Measurements from ENCODE around the gene CLECL1.
"Not testable (repeated sequence)": the region's sequence is repeated elsewhere in the genome, so short reads cannot be mapped to it uniquely, and the experiment has no call there.

CLECL1 gene

GRCh38 chr12:9694241-9694640 is 38.7 kb downstream of the CLECL1 start:
- TF ChIP-seq, protein P1, sequence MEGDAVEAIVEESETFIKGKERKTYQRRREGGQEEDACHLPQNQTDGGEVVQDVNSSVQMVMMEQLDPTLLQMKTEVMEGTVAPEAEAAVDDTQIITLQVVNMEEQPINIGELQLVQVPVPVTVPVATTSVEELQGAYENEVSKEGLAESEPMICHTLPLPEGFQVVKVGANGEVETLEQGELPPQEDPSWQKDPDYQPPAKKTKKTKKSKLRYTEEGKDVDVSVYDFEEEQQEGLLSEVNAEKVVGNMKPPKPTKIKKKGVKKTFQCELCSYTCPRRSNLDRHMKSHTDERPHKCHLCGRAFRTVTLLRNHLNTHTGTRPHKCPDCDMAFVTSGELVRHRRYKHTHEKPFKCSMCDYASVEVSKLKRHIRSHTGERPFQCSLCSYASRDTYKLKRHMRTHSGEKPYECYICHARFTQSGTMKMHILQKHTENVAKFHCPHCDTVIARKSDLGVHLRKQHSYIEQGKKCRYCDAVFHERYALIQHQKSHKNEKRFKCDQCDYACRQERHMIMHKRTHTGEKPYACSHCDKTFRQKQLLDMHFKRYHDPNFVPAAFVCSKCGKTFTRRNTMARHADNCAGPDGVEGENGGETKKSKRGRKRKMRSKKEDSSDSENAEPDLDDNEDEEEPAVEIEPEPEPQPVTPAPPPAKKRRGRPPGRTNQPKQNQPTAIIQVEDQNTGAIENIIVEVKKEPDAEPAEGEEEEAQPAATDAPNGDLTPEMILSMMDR (IDR thresholded peaks at IDR 0.05; ENCODE audit: poor library complexity, severe bottlenecking) = no peak
- H3K4me3 ChIP-seq (ENCODE audit: severe bottlenecking) = no peak overlapping the region
- H3K27ac ChIP-seq (ENCODE audit: poor library complexity, severe bottlenecking) = no peak overlapping the region
- H3K27me3 ChIP-seq (ENCODE audit: insufficient read depth, poor library complexity, severe bottlenecking) = no peaks in the 10 kb centered on the region
- H3K36me3 ChIP-seq (ENCODE audit: low read depth) = no peaks in the 10 kb centered on the region; the same call in 1 of the 2 replicates
- H3K4me1 ChIP-seq (ENCODE audit: insufficient read depth, poor library complexity, severe bottlenecking) = no peaks in the 10 kb centered on the region
- H3K9me3 ChIP-seq (ENCODE audit: severe bottlenecking) = no peaks in the 10 kb centered on the region
- DNase-seq (ENCODE audit: low spot score) = no peak
- ATAC-seq (ENCODE audit: low read depth) = no peak

GRCh38 chr12:9692909-9693308 is 40.0 kb downstream of the CLECL1 start:
- Histone ChIP-seq H3K36me3 (ENCODE audit: low read depth) (no peaks in the 10 kb centered on the region; the same call in 1 of the 2 replicates), H3K4me3 (ENCODE audit: severe bottlenecking) (no peak overlapping the region), H3K27me3 (ENCODE audit: insufficient read depth, poor library complexity, severe bottlenecking) (no peaks in the 10 kb centered on the region), H3K9me3 (ENCODE audit: severe bottlenecking) (no peaks in the 10 kb centered on the region), H3K27ac (ENCODE audit: poor library complexity, severe bottlenecking) (no peak overlapping the region), H3K4me1 (ENCODE audit: insufficient read depth, poor library complexity, severe bottlenecking) (no peaks in the 10 kb centered on the region)
- TF ChIP-seq, protein P1 (IDR thresholded peaks at IDR 0.05; ENCODE audit: poor library complexity, severe bottlenecking) = no peak
- no peak for ATAC-seq (ENCODE audit: low read depth)
- DNase-seq (ENCODE audit: low spot score) = no peak

GRCh38 chr12:9687228-9687627 is 45.7 kb downstream of the CLECL1 start:
- Histone ChIP-seq H3K36me3 (ENCODE audit: low read depth) (no peaks in the 10 kb centered on the region; the same call in 1 of the 2 replicates), H3K9me3 (ENCODE audit: severe bottlenecking) (no peaks in the 10 kb centered on the region), H3K4me1 (ENCODE audit: insufficient read depth, poor library complexity, severe bottlenecking) (no peaks in the 10 kb centered on the region), H3K27ac (ENCODE audit: poor library complexity, severe bottlenecking) (no peak overlapping the region), H3K27me3 (ENCODE audit: insufficient read depth, poor library complexity, severe bottlenecking) (no peaks in the 10 kb centered on the region), H3K4me3 (ENCODE audit: severe bottlenecking) (no peak overlapping the region)
- TF ChIP-seq, protein P1 (IDR thresholded peaks at IDR 0.05; ENCODE audit: poor library complexity, severe bottlenecking) = no peak
- ATAC-seq (ENCODE audit: low read depth) = peak; percentile 55; the same call in 1 of the 3 replicates
- DNase-seq (ENCODE audit: low spot score) = no peak

- Histone ChIP-seq H3K4me1 (ENCODE audit: insufficient read depth, poor library complexity, severe bottlenecking) (no peaks in the 10 kb centered on the region), H3K9me3 (ENCODE audit: severe bottlenecking) (no peaks in the 10 kb centered on the region), H3K27me3 (ENCODE audit: insufficient read depth, poor library complexity, severe bottlenecking) (no peaks in the 10 kb centered on the region), H3K36me3 (ENCODE audit: low read depth) (no peaks in the 10 kb centered on the region; the same call in 1 of the 2 replicates), H3K27ac (ENCODE audit: poor library complexity, severe bottlenecking) (no peak overlapping the region), H3K4me3 (ENCODE audit: severe bottlenecking) (no peak overlapping the region)
- DNase-seq (ENCODE audit: low spot score) (no peak), ATAC-seq (ENCODE audit: low read depth) (no peak)
- TF ChIP-seq, protein P1 (IDR thresholded peaks at IDR 0.05; ENCODE audit: poor library complexity, severe bottlenecking) = no peak
Measured at GRCh38 chr12:9685915-9686314, 47.0 kb downstream of the CLECL1 start.

GRCh38 chr12:9685366-9685765 is 47.5 kb downstream of the CLECL1 start:
- not testable (repeated sequence) for H3K27me3 ChIP-seq (ENCODE audit: insufficient read depth, poor library complexity, severe bottlenecking); H3K36me3 ChIP-seq (ENCODE audit: low read depth)

GRCh38 chr12:9682949-9683348 is 49.9 kb downstream of the CLECL1 start:
- not testable (repeated sequence) for ATAC-seq (ENCODE audit: low read depth); H3K36me3 ChIP-seq (ENCODE audit: low read depth); H3K9me3 ChIP-seq (ENCODE audit: severe bottlenecking)

More at GRCh38 chr12:9685366-9685765, 47.5 kb downstream of the CLECL1 start:
- not testable (repeated sequence) for H3K9me3 ChIP-seq (ENCODE audit: severe bottlenecking); H3K4me3 ChIP-seq (ENCODE audit: severe bottlenecking); H3K27ac ChIP-seq (ENCODE audit: poor library complexity, severe bottlenecking); DNase-seq (ENCODE audit: low spot score); H3K4me1 ChIP-seq (ENCODE audit: insufficient read depth, poor library complexity, severe bottlenecking); ATAC-seq (ENCODE audit: low read depth)

GRCh38 chr12:9682508-9682907 is 50.4 kb downstream of the CLECL1 start:
- not testable (repeated sequence) for H3K4me3 ChIP-seq (ENCODE audit: severe bottlenecking); ATAC-seq (ENCODE audit: low read depth); H3K27ac ChIP-seq (ENCODE audit: poor library complexity, severe bottlenecking); H3K36me3 ChIP-seq (ENCODE audit: low read depth); H3K9me3 ChIP-seq (ENCODE audit: severe bottlenecking); DNase-seq (ENCODE audit: low spot score); H3K27me3 ChIP-seq (ENCODE audit: insufficient read depth, poor library complexity, severe bottlenecking); H3K4me1 ChIP-seq (ENCODE audit: insufficient read depth, poor library complexity, severe bottlenecking)

More at GRCh38 chr12:9682949-9683348, 49.9 kb downstream of the CLECL1 start:
- not testable (repeated sequence) for H3K4me3 ChIP-seq (ENCODE audit: severe bottlenecking); DNase-seq (ENCODE audit: low spot score); H3K4me1 ChIP-seq (ENCODE audit: insufficient read depth, poor library complexity, severe bottlenecking); H3K27ac ChIP-seq (ENCODE audit: poor library complexity, severe bottlenecking); H3K27me3 ChIP-seq (ENCODE audit: insufficient read depth, poor library complexity, severe bottlenecking)

Data from RWPE2 (cell line).